H9 (cell line): ENCODE data around the gene GVQW3. TPM values are rescaled to one million over a fixed set of nuclear protein-coding genes. Genes with fewer than 3 reads are reported as not detected.

Experiments used
- DNase-seq: peaks from one replicate; pipeline ENCODE4 v3.0.0-alpha.2; 2017
- H2AFZ ChIP-seq: one replicate; pipeline ENCODE4 v1.6.1; 2013; ENCODE audit warnings: mild to moderate bottlenecking, low read length, control low read depth, moderate library complexity
- H2AK5ac ChIP-seq: 2 replicates; pipeline ENCODE4 v1.6.1; 2013; ENCODE audit warnings: low read length, control low read depth, mixed read lengths; ENCODE audit not compliant: insufficient read length
- H2BK120ac ChIP-seq: one replicate; pipeline ENCODE4 v1.6.1; 2013; ENCODE audit warnings: low read depth, mild to moderate bottlenecking, low read length, control low read depth, inconsistent platforms; ENCODE audit not compliant: poor library complexity, severe bottlenecking
- H2BK12ac ChIP-seq: 2 replicates; pipeline ENCODE4 v1.6.1; 2013; ENCODE audit warnings: low read length, control low read depth, mixed read lengths, low read depth; ENCODE audit not compliant: insufficient read length
- H2BK15ac ChIP-seq: 2 replicates; pipeline ENCODE4 v1.6.1; 2013; ENCODE audit warnings: low read depth, low read length, control low read depth
- H2BK20ac ChIP-seq: one replicate; pipeline ENCODE4 v1.6.1; 2013; ENCODE audit warnings: low read depth, mild to moderate bottlenecking, low read length, control low read depth, inconsistent platforms; ENCODE audit not compliant: poor library complexity, severe bottlenecking
- H2BK5ac ChIP-seq: 2 replicates; pipeline ENCODE4 v1.6.1; 2013; ENCODE audit warnings: low read length, control low read depth, mixed read lengths; ENCODE audit not compliant: insufficient read length
- H3K14ac ChIP-seq: 2 replicates; pipeline ENCODE4 v1.6.1; 2013; ENCODE audit warnings: low read length, control low read depth; ENCODE audit not compliant: insufficient read depth
- H3K18ac ChIP-seq: 2 replicates; pipeline ENCODE4 v1.6.1; 2013; ENCODE audit warnings: low read depth, mild to moderate bottlenecking, mixed read lengths, low read length, control low read depth; ENCODE audit not compliant: insufficient read length
- H3K23ac ChIP-seq: 2 replicates; pipeline ENCODE4 v1.6.1; 2013; ENCODE audit warnings: low read length, control low read depth, mixed read lengths, low read depth; ENCODE audit not compliant: insufficient read length
- H3K23me2 ChIP-seq: 2 replicates; pipeline ENCODE4 v1.6.1; 2013; ENCODE audit warnings: low read depth, mild to moderate bottlenecking, mixed read lengths, low read length, control low read depth; ENCODE audit not compliant: insufficient read length, poor library complexity, severe bottlenecking
- H3K27ac ChIP-seq: 2 replicates; pipeline ENCODE4 v1.5.1; 2013; ENCODE audit warnings: low read length, control low read depth, mixed read lengths, low read depth; ENCODE audit not compliant: insufficient read length
- H3K27me3 ChIP-seq: 2 replicates; pipeline ENCODE4 v1.6.1; 2013; ENCODE audit warnings: low read length, control low read depth, inconsistent platforms; ENCODE audit not compliant: insufficient read depth
- H3K4ac ChIP-seq: 2 replicates; pipeline ENCODE4 v1.6.1; 2013; ENCODE audit warnings: low read depth, mild to moderate bottlenecking, control low read depth, inconsistent platforms, low read length, moderate library complexity
- H3K4me1 ChIP-seq: 2 replicates; pipeline ENCODE4 v1.6.1; 2013; ENCODE audit warnings: low read length, control low read depth, inconsistent platforms; ENCODE audit not compliant: insufficient read depth
- H3K4me2 ChIP-seq: 2 replicates; pipeline ENCODE4 v1.6.1; 2013; ENCODE audit warnings: low read length, control low read depth, mixed read lengths; ENCODE audit not compliant: insufficient read length, insufficient read depth
- H3K56ac ChIP-seq: 2 replicates; pipeline ENCODE4 v1.6.1; 2013; ENCODE audit warnings: low read depth, mild to moderate bottlenecking, mixed read lengths, low read length, control low read depth; ENCODE audit not compliant: insufficient read length
- H3K79me1 ChIP-seq: 2 replicates; pipeline ENCODE4 v1.6.1; 2013; ENCODE audit warnings: low read depth, mild to moderate bottlenecking, moderate library complexity, low read length, control low read depth, inconsistent platforms; ENCODE audit not compliant: insufficient read depth, poor library complexity, severe bottlenecking
- H3K79me2 ChIP-seq: 2 replicates; pipeline ENCODE4 v1.6.1; 2013; ENCODE audit warnings: low read length, control low read depth, inconsistent platforms; ENCODE audit not compliant: insufficient read depth
- H3K9ac ChIP-seq: 2 replicates; pipeline ENCODE4 v1.6.1; 2013; ENCODE audit warnings: low read length, control low read depth, mixed read lengths; ENCODE audit not compliant: insufficient read length; ENCODE audit errors: extremely low read depth
- H3K9me3 ChIP-seq: one replicate; pipeline ENCODE4 v1.6.1; 2013; ENCODE audit warnings: low read depth, low read length, inconsistent platforms; ENCODE audit not compliant: control insufficient read depth
- H3T11ph ChIP-seq: one replicate; pipeline ENCODE4 v1.6.1; 2013; ENCODE audit warnings: mild to moderate bottlenecking, low read length, control low read depth, inconsistent platforms
- H4K20me1 ChIP-seq: one replicate; pipeline ENCODE4 v1.6.1; 2013; ENCODE audit not compliant: control insufficient read depth, insufficient read length, insufficient read depth
- H4K5ac ChIP-seq: 2 replicates; pipeline ENCODE4 v1.6.1; 2013; ENCODE audit warnings: low read depth, mild to moderate bottlenecking, mixed read lengths, low read length, control low read depth; ENCODE audit not compliant: insufficient read length
- H4K8ac ChIP-seq: replicated peaks from 2 replicates; pipeline ENCODE4 v1.6.1; 2013; ENCODE audit warnings: low read length, control low read depth, mixed read lengths, low read depth; ENCODE audit not compliant: insufficient read length
- H4K91ac ChIP-seq: 2 replicates; pipeline ENCODE4 v1.6.1; 2013; ENCODE audit warnings: low read depth, mild to moderate bottlenecking, moderate library complexity, mixed read lengths, low read length, control low read depth; ENCODE audit not compliant: insufficient read length
- H3K27ac Mint-ChIP-seq, 3 experiments: 2 replicates in 2 of 3; 3 replicates in 1 of 3; pipeline ENCODE4 v1.8.0; 2020 to 2021; ENCODE audit warnings: mixed read lengths in 3 of 3, mild to moderate bottlenecking in 1 of 3, moderate library complexity in 1 of 3
- H3K27me3 Mint-ChIP-seq: 2 replicates; pipeline ENCODE4 v1.8.0; 2021; ENCODE audit warnings: low read depth, mild to moderate bottlenecking, moderate library complexity, mixed read lengths
- H3K36me3 Mint-ChIP-seq, 3 experiments: 2 replicates in 2 of 3; 3 replicates in 1 of 3; pipeline ENCODE4 v1.8.0; 2020 to 2021; ENCODE audit warnings: low read depth in 3 of 3, mixed read lengths in 3 of 3; ENCODE audit not compliant: insufficient read depth in 1 of 3
- H3K4me1 Mint-ChIP-seq, 2 experiments: 2 replicates each; pipeline ENCODE4 v1.8.0; 2020; ENCODE audit warnings: mixed read lengths in 2 of 2
- H3K4me3 Mint-ChIP-seq, 2 experiments: 2 replicates in 1 of 2; 3 replicates in 1 of 2; pipeline ENCODE4 v1.8.0; 2020 to 2021; ENCODE audit warnings: mild to moderate bottlenecking in 2 of 2, mixed read lengths in 2 of 2, moderate library complexity in 1 of 2
- H3K9me3 Mint-ChIP-seq, 2 experiments: 2 replicates in 1 of 2; 3 replicates in 1 of 2; pipeline ENCODE4 v1.8.0; 2020; ENCODE audit warnings: mild to moderate bottlenecking in 2 of 2, mixed read lengths in 2 of 2, moderate library complexity in 1 of 2
- WGBS: extraction: QIAGEN DNeasy Blood & Tissue Kit; methylation state at CpG from one replicate; pipeline ENCODE4 v1.1.7; 2013; ENCODE audit warnings: missing lambda C conversion rate, low lambda C conversion rate, mixed read lengths; ENCODE audit not compliant: insufficient read length; ENCODE audit errors: extremely low coverage; 5-methylcytosine and 5-hydroxymethylcytosine counted together
- total RNA-seq: library from RNA; stranded (reverse); gene quantifications from 2 replicates; pipeline ENCODE4 v1.2.1, GENCODE V29; 2021
- TF ChIP-seq, protein P1 (sequence below): fragments of 200-600 bp; sonication (generic); conservative IDR thresholded peaks from 3 replicates; pipeline ENCODE4 v1.8.0; 2021; ENCODE audit warnings: antibody characterized with exemption, mild to moderate bottlenecking

GVQW3 gene
- total RNA-seq, 1 experiment from 2014 or later = 4.5 TPM

DNA sequence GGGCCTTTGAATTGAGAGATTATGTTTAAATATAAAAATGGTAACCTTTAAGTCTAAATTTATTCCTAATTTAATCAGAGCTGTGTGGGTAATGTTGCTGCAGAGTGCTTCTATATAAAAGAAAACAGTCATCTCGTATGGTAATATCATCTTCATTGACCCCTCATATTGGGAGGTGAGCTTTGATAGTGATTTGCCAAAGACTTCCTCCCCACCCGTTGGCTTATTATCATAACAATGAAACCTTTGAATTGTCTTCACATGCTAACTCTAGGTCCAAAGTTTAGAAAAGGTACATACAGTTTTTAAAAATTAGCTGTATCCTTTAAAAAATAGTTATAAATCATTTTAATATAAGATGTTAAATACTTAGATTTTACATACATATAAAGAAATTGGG lies 67.4 kb downstream of the GVQW3 start:
- H3K4me3 Mint-ChIP-seq = peak overlapping the region; percentile 21 to 30; a peak in 2 of 5 replicates
- Histone ChIP-seq H2AFZ (no peak overlapping the region), H2BK120ac (no peak overlapping the region), H4K91ac (no peak overlapping the region), H3K23ac (no peak overlapping the region), H3K27me3 (no peaks in the 10 kb centered on the region), H2BK15ac (no peak overlapping the region), H3K79me2 (peaks cover 10% of the 10 kb centered on the region; the same call in 1 of the 2 replicates), H2BK5ac (no peak overlapping the region), H2BK20ac (no peak overlapping the region), H3K14ac (no peak overlapping the region), H3K56ac (no peak overlapping the region), H2AK5ac (no peak overlapping the region), H4K20me1 (no peaks in the 10 kb centered on the region), H4K8ac (no peak overlapping the region), H3K23me2 (peaks cover 6% of the 10 kb centered on the region), H2BK12ac (no peak overlapping the region), H3K4me1 (peaks cover 5% of the 10 kb centered on the region; the same call in 1 of the 2 replicates), H3K9ac (no peak overlapping the region), H3T11ph (no peak overlapping the region), H3K4me2 (no peak overlapping the region), H3K4ac (no peak overlapping the region), H3K27ac (no peak overlapping the region), H4K5ac (no peak overlapping the region), H3K18ac (no peak overlapping the region), H3K9me3 (no peaks in the 10 kb centered on the region), H3K79me1 (no peaks in the 10 kb centered on the region)
- peaks cover 63 to 67% of the 10 kb centered on the region in 2 experiments for H3K4me1 Mint-ChIP-seq
- TF ChIP-seq, protein P1, sequence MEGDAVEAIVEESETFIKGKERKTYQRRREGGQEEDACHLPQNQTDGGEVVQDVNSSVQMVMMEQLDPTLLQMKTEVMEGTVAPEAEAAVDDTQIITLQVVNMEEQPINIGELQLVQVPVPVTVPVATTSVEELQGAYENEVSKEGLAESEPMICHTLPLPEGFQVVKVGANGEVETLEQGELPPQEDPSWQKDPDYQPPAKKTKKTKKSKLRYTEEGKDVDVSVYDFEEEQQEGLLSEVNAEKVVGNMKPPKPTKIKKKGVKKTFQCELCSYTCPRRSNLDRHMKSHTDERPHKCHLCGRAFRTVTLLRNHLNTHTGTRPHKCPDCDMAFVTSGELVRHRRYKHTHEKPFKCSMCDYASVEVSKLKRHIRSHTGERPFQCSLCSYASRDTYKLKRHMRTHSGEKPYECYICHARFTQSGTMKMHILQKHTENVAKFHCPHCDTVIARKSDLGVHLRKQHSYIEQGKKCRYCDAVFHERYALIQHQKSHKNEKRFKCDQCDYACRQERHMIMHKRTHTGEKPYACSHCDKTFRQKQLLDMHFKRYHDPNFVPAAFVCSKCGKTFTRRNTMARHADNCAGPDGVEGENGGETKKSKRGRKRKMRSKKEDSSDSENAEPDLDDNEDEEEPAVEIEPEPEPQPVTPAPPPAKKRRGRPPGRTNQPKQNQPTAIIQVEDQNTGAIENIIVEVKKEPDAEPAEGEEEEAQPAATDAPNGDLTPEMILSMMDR = no peak
- no peaks in the 10 kb centered on the region for H3K9me3 Mint-ChIP-seq
- H3K27me3 Mint-ChIP-seq = no peaks in the 10 kb centered on the region
- WGBS = no CpG with 5 or more reads among the region's 2 CpGs
- DNase-seq = no peak
- H3K36me3 Mint-ChIP-seq = peaks cover 4 to 44% (median 27%) of the 10 kb centered on the region in 3 experiments; a peak in 6 of 7 replicates
- peak overlapping the region; percentile 46 to 96 (median 95); a peak in 3 of 7 replicates for H3K27ac Mint-ChIP-seq
